ENCODE results near the gene NOX4. TPM values are rescaled to one million over a fixed set of nuclear protein-coding genes. Genes with fewer than 3 reads are reported as not detected.
"Not testable (repeated sequence)": the region's sequence is repeated elsewhere in the genome, so short reads cannot be mapped to it uniquely, and the experiment has no call there.

NOX4 gene
- total RNA-seq, 1 experiment from 2014 or later: not detected

DNA sequence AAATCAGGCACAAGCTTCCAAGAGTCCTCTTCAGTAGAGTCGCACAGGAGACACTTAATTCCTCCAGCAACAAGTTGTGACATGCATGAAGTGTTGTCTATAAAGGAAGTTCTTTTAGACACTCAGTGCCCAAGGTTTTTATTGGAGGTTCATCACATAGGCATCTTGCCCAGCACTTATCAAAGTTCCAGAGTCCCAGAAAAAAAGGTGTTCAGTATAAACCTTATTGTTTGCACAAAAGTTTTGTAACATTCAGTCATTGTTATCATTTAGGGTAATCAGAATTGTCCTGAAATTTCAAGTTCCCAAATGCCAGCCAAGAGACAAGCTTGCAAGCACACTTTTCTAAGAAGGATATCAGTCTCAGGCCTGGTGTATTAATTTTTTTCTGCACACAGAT, 182.9 kb downstream of the NOX4 start:
- DNase-seq (ENCODE audit: low read depth): not testable (repeated sequence)

DNA sequence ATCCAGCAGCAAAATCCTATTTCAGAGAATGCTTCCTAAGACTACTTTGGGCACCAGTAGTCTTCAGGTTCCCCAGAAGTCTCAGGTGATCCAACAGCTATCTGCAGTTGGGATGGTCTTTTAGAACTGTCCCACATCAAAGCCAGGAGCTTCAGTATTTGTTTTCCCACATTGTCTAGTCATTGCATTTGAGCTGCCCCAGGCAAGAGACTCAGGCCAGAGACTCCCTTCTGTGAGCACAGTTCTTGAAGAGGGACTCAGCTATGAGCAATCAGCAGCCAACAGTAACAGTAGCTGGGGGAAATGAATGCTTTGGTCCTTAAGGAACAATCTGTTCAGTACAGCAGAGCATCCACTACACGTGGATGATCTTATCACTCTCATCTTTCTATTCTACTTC, 188.1 kb downstream of the NOX4 start:
- not testable (repeated sequence) for DNase-seq (ENCODE audit: low read depth)

DNA sequence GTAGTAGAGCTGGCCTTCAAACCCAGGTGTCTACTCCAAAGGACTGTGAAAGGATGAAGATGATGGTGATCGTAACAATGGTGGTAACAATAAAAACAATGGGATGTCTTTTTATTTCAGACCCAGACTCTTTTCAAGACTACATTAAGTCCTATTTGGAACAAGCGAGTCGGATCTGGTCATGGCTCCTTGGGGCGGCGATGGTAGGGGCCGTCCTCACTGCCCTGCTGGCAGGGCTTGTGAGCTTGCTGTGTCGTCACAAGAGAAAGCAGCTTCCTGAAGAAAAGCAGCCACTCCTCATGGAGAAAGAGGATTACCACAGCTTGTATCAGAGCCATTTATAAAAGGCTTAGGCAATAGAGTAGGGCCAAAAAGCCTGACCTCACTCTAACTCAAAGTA, 196.2 kb downstream of the NOX4 start:
- DNase-seq (ENCODE audit: low read depth): not testable (repeated sequence)

DNA sequence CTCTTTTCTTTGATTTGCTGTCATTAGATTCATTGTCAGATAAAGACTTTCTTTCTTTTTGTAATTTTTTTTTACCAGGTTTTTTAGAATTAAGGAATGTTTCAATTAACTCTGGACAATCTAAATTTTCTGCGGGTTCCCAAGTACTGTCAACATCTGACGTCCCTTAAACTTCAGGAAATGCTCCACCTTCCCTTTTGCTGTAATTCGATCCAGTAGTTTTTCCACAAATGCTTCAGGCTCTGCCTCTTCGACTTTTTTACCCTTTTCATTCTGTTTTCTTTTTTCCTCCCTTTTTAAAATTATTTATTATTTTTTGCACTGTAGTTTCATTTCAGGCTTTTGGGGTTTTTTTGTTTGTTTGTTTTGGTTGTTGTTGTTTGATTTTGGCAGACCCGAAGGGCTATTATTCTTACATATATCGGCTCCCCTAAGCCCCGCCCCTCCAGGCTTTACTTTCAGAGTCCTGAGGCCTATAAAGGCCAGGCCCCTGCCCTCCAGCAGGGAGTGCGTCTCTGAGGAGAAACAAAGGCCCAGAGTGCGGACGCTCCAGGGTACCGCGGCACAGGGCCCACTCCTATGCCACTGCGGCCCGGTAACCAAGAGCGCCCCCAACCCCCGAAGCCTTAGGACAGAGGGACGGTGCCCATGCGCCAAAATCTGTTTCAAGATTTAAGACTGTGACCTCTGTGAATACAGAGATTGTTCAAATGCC, 197.1 kb downstream of the NOX4 start:
- no peak for DNase-seq (ENCODE audit: low read depth)

DNA sequence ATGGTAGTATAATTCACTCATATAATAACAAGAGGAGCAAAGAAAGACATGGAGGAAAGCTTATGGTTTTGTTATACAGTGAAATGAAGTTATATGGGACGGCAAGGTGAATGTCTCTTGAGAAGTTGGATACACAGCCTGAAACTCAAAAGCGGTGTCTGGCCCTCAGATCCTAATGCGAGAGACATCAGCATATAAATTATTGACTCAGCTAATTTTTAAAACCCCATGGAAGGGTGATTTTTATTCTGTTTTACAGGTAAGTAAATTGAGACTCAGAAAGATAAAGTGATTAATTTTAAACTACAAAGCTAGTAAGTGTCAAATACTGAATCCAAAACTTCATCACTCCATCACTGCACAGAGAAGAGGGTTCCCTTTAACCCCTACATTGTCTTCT, 203.2 kb downstream of the NOX4 start:
- not testable (repeated sequence) for DNase-seq (ENCODE audit: low read depth)

DNA sequence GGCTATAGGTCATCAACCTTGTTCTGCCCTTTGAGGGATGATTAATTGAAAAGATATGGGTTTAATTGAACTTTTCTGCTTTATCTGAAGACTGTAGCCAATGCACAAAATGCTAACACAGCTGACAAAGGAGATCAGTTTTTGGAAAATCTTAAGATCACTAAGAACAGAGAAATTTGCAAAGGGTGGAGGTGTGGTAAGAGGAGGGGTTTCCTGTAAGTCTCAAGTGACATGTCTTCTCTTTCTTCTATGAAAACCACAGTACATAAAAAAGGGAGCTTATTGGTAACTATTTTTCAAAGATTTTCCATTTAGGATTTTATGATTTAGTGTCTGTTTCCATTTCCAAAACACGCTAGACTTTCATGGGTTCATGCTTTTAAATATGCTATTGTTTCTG, 204.6 kb downstream of the NOX4 start:
- DNase-seq (ENCODE audit: low read depth): not testable (repeated sequence)

DNA sequence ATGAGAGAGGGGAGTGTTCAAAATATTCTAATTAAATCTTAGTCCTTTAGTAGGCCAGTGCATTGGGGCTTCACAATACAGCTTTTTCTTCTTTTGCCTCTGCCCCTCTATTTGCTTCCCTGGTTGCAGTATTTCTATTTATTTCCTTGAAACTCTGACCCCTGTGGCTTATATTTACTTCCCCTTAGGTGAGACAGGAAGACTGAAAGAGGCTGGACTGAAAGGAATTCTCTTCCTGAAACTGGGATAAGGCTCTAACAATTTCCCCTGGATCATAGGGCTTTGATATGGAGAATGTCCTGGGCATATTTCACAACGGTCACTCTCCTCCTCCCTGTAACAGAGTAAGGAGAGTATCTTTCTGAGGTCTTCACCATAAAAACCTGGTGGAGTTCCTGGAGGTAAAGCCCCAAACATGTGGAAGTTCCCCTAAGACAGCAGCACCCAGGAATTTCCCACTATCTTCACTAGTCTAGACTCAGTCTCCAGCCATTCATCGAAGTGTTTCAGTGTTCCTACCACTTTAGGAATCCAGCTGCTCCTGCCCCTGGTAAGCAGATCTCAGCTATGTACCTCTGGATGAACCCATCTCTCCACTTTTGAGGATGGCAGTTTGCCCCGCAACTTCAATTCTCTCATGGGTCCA, 210.0 kb downstream of the NOX4 start:
- DNase-seq (ENCODE audit: low read depth): not testable (repeated sequence)

DNA sequence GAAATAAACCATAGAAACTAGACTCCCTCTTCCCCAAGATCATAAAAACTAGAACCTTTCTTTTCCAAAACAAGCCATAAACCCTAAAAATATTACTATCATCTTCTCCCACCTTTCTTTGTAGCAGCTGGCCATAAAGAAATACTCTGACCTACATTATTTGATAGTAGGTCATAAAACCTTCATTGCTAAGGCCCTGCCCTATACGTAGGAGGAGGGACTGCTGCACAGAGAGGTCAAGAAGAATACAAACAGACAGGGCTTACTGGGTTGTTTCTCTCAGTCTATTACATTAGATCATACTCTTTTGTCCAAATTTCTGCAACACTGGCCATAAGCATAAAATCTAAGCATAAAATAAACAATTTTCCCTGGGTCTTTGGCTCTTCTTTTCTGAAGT, 212.0 kb downstream of the NOX4 start:
- DNase-seq (ENCODE audit: low read depth): no peak

DNA sequence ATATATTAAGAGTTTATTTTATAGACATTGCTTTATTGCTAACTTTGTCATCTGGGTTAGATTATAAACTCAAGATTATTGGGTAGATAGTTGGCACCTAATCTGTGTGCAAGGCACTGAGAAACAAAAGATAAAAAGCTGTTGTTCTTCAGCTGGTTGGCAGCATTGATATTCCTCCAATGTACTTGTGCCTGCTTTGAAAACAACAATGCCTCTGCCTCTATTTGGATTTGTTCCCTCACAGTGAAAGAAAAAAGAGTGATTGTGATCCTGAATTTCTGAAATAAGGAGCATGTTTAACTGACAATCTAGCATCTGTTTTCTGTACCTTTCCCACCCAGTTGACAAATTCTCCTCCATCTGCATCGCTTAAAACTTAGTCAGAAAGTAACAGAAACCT, 215.2 kb downstream of the NOX4 start:
- DNase-seq (ENCODE audit: low read depth): no peak

Other genes starting within 250 kb of the NOX4 start
- gene TRIM77, start 218.9 kb upstream of the NOX4 start, total RNA-seq (2014; rRNA removed): not detected in 2 replicates

Data from LHCN-M2 (cell line).